IPS-15b (cell line): ENCODE data around the gene GNAO1.

Experiments used
- H3K27me3 ChIP-seq: one replicate; pipeline ENCODE4 v1.6.1; 2013; ENCODE audit warnings: low read length; ENCODE audit not compliant: control insufficient read depth, insufficient read depth
- H3K36me3 ChIP-seq: one replicate; pipeline ENCODE4 v1.6.1; 2013; ENCODE audit warnings: low read length; ENCODE audit not compliant: control insufficient read depth, insufficient read depth
- H3K4me1 ChIP-seq: one replicate; pipeline ENCODE4 v1.6.1; 2013; ENCODE audit warnings: mild to moderate bottlenecking, low read length; ENCODE audit not compliant: control insufficient read depth, insufficient read depth
- H3K4me3 ChIP-seq: one replicate; pipeline ENCODE4 v1.5.1; 2013; ENCODE audit warnings: low read depth, low read length
- H3K9ac ChIP-seq: one replicate; pipeline ENCODE4 v1.6.1; 2013; ENCODE audit warnings: low read depth, mild to moderate bottlenecking, low read length
- H3K9me3 ChIP-seq: one replicate; pipeline ENCODE4 v1.6.1; 2013; ENCODE audit warnings: mild to moderate bottlenecking, low read length; ENCODE audit not compliant: control insufficient read depth, insufficient read depth

Gene GNAO1

GRCh38 chr16:56246051-56246817, 54.9 kb downstream of the GNAO1 start:
- peaks cover 3% of the 10 kb centered on the region for H3K4me1 ChIP-seq
- no peak overlapping the region for H3K4me3 ChIP-seq
- no peaks in the 10 kb centered on the region for H3K9me3 ChIP-seq
- H3K9ac ChIP-seq: no peak overlapping the region
- no peaks in the 10 kb centered on the region for H3K36me3 ChIP-seq
- no peaks in the 10 kb centered on the region for H3K27me3 ChIP-seq

GRCh38 chr16:56247018-56247417, 55.7 kb downstream of the GNAO1 start:
- H3K27me3 ChIP-seq: no peaks in the 10 kb centered on the region

GRCh38 chr16:56247808-56248207, 56.5 kb downstream of the GNAO1 start:
- no peak overlapping the region for H3K4me3 ChIP-seq
- no peaks in the 10 kb centered on the region for H3K36me3 ChIP-seq
- no peaks in the 10 kb centered on the region for H3K9me3 ChIP-seq
- H3K27me3 ChIP-seq: no peaks in the 10 kb centered on the region
- no peak overlapping the region for H3K9ac ChIP-seq
- H3K4me1 ChIP-seq: peaks cover 3% of the 10 kb centered on the region

More at GRCh38 chr16:56247018-56247417, 55.7 kb downstream of the GNAO1 start:
- Histone ChIP-seq H3K9ac (no peak overlapping the region), H3K9me3 (no peaks in the 10 kb centered on the region), H3K4me1 (peaks cover 3% of the 10 kb centered on the region), H3K36me3 (no peaks in the 10 kb centered on the region), H3K4me3 (no peak overlapping the region)

- no peaks in the 10 kb centered on the region for H3K27me3 ChIP-seq
- no peak overlapping the region for H3K9ac ChIP-seq
- no peaks in the 10 kb centered on the region for H3K4me1 ChIP-seq
Observed at GRCh38 chr16:56252835-56253234, 61.5 kb downstream of the GNAO1 start.

GRCh38 chr16:56255904-56256303, 64.6 kb downstream of the GNAO1 start:
- Histone ChIP-seq H3K4me1 (no peaks in the 10 kb centered on the region), H3K36me3 (no peaks in the 10 kb centered on the region), H3K9me3 (no peaks in the 10 kb centered on the region), H3K27me3 (no peaks in the 10 kb centered on the region), H3K9ac (no peak overlapping the region), H3K4me3 (no peak overlapping the region)

More at GRCh38 chr16:56252835-56253234, 61.5 kb downstream of the GNAO1 start:
- H3K9me3 ChIP-seq: no peaks in the 10 kb centered on the region
- no peak overlapping the region for H3K4me3 ChIP-seq
- no peaks in the 10 kb centered on the region for H3K36me3 ChIP-seq

- H3K4me1 ChIP-seq: no peaks in the 10 kb centered on the region
- no peaks in the 10 kb centered on the region for H3K9me3 ChIP-seq
- no peak overlapping the region for H3K9ac ChIP-seq
- no peaks in the 10 kb centered on the region for H3K36me3 ChIP-seq
- no peaks in the 10 kb centered on the region for H3K27me3 ChIP-seq
- H3K4me3 ChIP-seq: no peak overlapping the region
Observed at GRCh38 chr16:56257239-56257638, 66.0 kb downstream of the GNAO1 start.

GRCh38 chr16:56257666-56258342, 66.5 kb downstream of the GNAO1 start:
- Histone ChIP-seq H3K9ac (no peak overlapping the region), H3K36me3 (no peaks in the 10 kb centered on the region), H3K27me3 (no peaks in the 10 kb centered on the region), H3K9me3 (no peaks in the 10 kb centered on the region), H3K4me1 (no peaks in the 10 kb centered on the region), H3K4me3 (no peak overlapping the region)

GRCh38 chr16:56258508-56259424, 67.5 kb downstream of the GNAO1 start:
- Histone ChIP-seq H3K9me3 (no peaks in the 10 kb centered on the region), H3K9ac (no peak overlapping the region), H3K4me3 (no peak overlapping the region), H3K36me3 (no peaks in the 10 kb centered on the region), H3K4me1 (no peaks in the 10 kb centered on the region), H3K27me3 (no peaks in the 10 kb centered on the region)

GRCh38 chr16:56259425-56259779, 68.1 kb downstream of the GNAO1 start:
- Histone ChIP-seq H3K27me3 (no peaks in the 10 kb centered on the region), H3K4me3 (no peak overlapping the region), H3K9ac (no peak overlapping the region), H3K4me1 (peaks cover 3% of the 10 kb centered on the region), H3K36me3 (no peaks in the 10 kb centered on the region), H3K9me3 (no peaks in the 10 kb centered on the region)

- Histone ChIP-seq H3K4me3 (no peak overlapping the region), H3K27me3 (no peaks in the 10 kb centered on the region), H3K4me1 (peaks cover 3% of the 10 kb centered on the region), H3K9ac (no peak overlapping the region), H3K9me3 (no peaks in the 10 kb centered on the region), H3K36me3 (no peaks in the 10 kb centered on the region)
Observed at GRCh38 chr16:56260378-56261160, 69.3 kb downstream of the GNAO1 start.

GRCh38 chr16:56261656-56262055, 70.4 kb downstream of the GNAO1 start:
- Histone ChIP-seq H3K4me1 (peaks cover 3% of the 10 kb centered on the region), H3K9ac (no peak overlapping the region)

More at GRCh38 chr16:56261656-56262055, 70.4 kb downstream of the GNAO1 start:
- H3K36me3 ChIP-seq: no peaks in the 10 kb centered on the region
- H3K9me3 ChIP-seq: no peaks in the 10 kb centered on the region
- H3K27me3 ChIP-seq: no peaks in the 10 kb centered on the region
- H3K4me3 ChIP-seq: no peak overlapping the region
